Thyroid gland (tissue), 4 donors: Measurements from ENCODE around the gene INCENP.
"Not testable (repeated sequence)": the region's sequence is repeated elsewhere in the genome, so short reads cannot be mapped to it uniquely, and the experiment has no call there.

Experiments
- CTCF ChIP-seq, 6 experiments: fragments of 200-600 bp in 3 of 6; fragments of 450-650 bp in 3 of 6; sonication (generic) in 3 of 6; IDR thresholded peaks; one replicate each; pipeline ENCODE4 v1.5.1; 2016 to 2019; ENCODE audit warnings: antibody characterized with exemption in 6 of 6, mild to moderate bottlenecking in 2 of 6, inconsistent platforms in 1 of 6, moderate library complexity in 1 of 6
- POLR2A ChIP-seq, 2 donors: fragments of 450-650 bp; IDR thresholded peaks; one replicate each; pipeline ENCODE4 v1.6.1; 2017; ENCODE audit warnings: antibody characterized with exemption in 2 of 2, mild to moderate bottlenecking in 2 of 2, moderate library complexity in 1 of 2

- TF ChIP-seq CTCF, POLR2A (IDR thresholded peaks at IDR 0.05): not testable (repeated sequence)
These were observed 73.6 kb downstream of the INCENP start for GRCh38 chr11:62197400-62197799.
